ENCODE measurements around the gene ABHD6. TPM values are rescaled to one million over a fixed set of nuclear protein-coding genes. Genes with fewer than 3 reads are reported as not detected.
"Not testable (repeated sequence)": the region's sequence is repeated elsewhere in the genome, so short reads cannot be mapped to it uniquely, and the experiment has no call there.

The ABHD6 gene
- total RNA-seq, 2 experiments from 2014 or later: 4.1 to 5.0 TPM

GRCh38 chr3:58254144-58254543 is 16.6 kb downstream of the ABHD6 start:
- POLR2A ChIA-PET: no interaction called here
- H3K4me1 Mint-ChIP-seq: peaks cover 5% of the 10 kb centered on the region
- peaks cover 4% of the 10 kb centered on the region for H3K36me3 Mint-ChIP-seq (ENCODE audit: low read depth)
- H3K9me3 Mint-ChIP-seq: no peaks in the 10 kb centered on the region
- DNase-seq: no peak
- no peaks in the 10 kb centered on the region for H3K27me3 Mint-ChIP-seq
- H3K27ac Mint-ChIP-seq: no peak overlapping the region
- no peak overlapping the region for H3K4me3 Mint-ChIP-seq
- CTCF ChIA-PET: interaction anchor here (0.9 to 1.0 kb wide), 2 partner anchors 37 to 66 kb away, joined by 3 read pairs; no protein-coding TSS in a partner anchor

GRCh38 chr3:58256061-58256460 is 18.5 kb downstream of the ABHD6 start:
- ChIA-PET POLR2A (no interaction called here), CTCF (no interaction called here)
- Mint-ChIP-seq H3K27ac (no peak overlapping the region), H3K36me3 (ENCODE audit: low read depth) (peaks cover 4% of the 10 kb centered on the region), H3K27me3 (no peaks in the 10 kb centered on the region), H3K4me1 (peaks cover 5% of the 10 kb centered on the region), H3K4me3 (no peak overlapping the region), H3K9me3 (no peaks in the 10 kb centered on the region)
- DNase-seq: no peak

- POLR2A ChIA-PET: no interaction called here
- Mint-ChIP-seq H3K9me3 (no peaks in the 10 kb centered on the region), H3K4me1 (peaks cover 5% of the 10 kb centered on the region), H3K27ac (no peak overlapping the region), H3K4me3 (no peak overlapping the region), H3K36me3 (ENCODE audit: low read depth) (peaks cover 4% of the 10 kb centered on the region), H3K27me3 (no peaks in the 10 kb centered on the region)
- no peak for DNase-seq
- CTCF ChIA-PET: no interaction called here
Measured at GRCh38 chr3:58256511-58256910, 18.9 kb downstream of the ABHD6 start.

- H3K27ac Mint-ChIP-seq: no peak overlapping the region
- H3K9me3 Mint-ChIP-seq: no peaks in the 10 kb centered on the region
- H3K27me3 Mint-ChIP-seq: no peaks in the 10 kb centered on the region
Measured at GRCh38 chr3:58258392-58259055, 20.9 kb downstream of the ABHD6 start.

GRCh38 chr3:58260261-58260731 is 22.7 kb downstream of the ABHD6 start:
- Mint-ChIP-seq H3K27ac (no peak overlapping the region), H3K27me3 (no peaks in the 10 kb centered on the region), H3K4me1 (no peaks in the 10 kb centered on the region), H3K9me3 (no peaks in the 10 kb centered on the region), H3K4me3 (no peak overlapping the region), H3K36me3 (ENCODE audit: low read depth) (peaks cover 4% of the 10 kb centered on the region)
- no peak for DNase-seq
- ChIA-PET CTCF (interaction anchor here (1.3 kb wide), 1 partner anchor 46 kb away, joined by 3 read pairs; no protein-coding TSS in a partner anchor), POLR2A (no interaction called here)

More at GRCh38 chr3:58258392-58259055, 20.9 kb downstream of the ABHD6 start:
- no peak for DNase-seq
- Mint-ChIP-seq H3K36me3 (ENCODE audit: low read depth) (peaks cover 4% of the 10 kb centered on the region), H3K4me1 (no peaks in the 10 kb centered on the region), H3K4me3 (no peak overlapping the region)
- CTCF ChIA-PET: interaction anchor here (0.6 to 1.1 kb wide), 2 partner anchors 188 to 213 kb away, joined by 3 to 5 read pairs; no protein-coding TSS in a partner anchor
- POLR2A ChIA-PET: no interaction called here

- ChIA-PET POLR2A (no interaction called here), CTCF (interaction anchor here (1.3 kb wide), 1 partner anchor 46 kb away, joined by 3 read pairs; no protein-coding TSS in a partner anchor)
- DNase-seq: no peak
- Mint-ChIP-seq H3K4me3 (no peak overlapping the region), H3K9me3 (no peaks in the 10 kb centered on the region), H3K4me1 (no peaks in the 10 kb centered on the region), H3K27ac (no peak overlapping the region), H3K27me3 (no peaks in the 10 kb centered on the region), H3K36me3 (ENCODE audit: low read depth) (peaks cover 4% of the 10 kb centered on the region)
Measured at GRCh38 chr3:58260733-58261132, 23.1 kb downstream of the ABHD6 start.

- DNase-seq: no peak
- Mint-ChIP-seq H3K36me3 (ENCODE audit: low read depth) (peaks cover 4% of the 10 kb centered on the region), H3K9me3 (no peaks in the 10 kb centered on the region), H3K27ac (no peak overlapping the region), H3K4me3 (no peak overlapping the region), H3K27me3 (no peaks in the 10 kb centered on the region), H3K4me1 (no peaks in the 10 kb centered on the region)
- POLR2A ChIA-PET: no interaction called here
- CTCF ChIA-PET: interaction anchor here (0.6 kb wide), 1 partner anchor 419 kb away, joined by 4 read pairs; no protein-coding TSS in a partner anchor
Measured at GRCh38 chr3:58261954-58262666, 24.5 kb downstream of the ABHD6 start.

- ChIA-PET POLR2A (no interaction called here), CTCF (no interaction called here)
- Mint-ChIP-seq H3K4me1 (peaks cover 5% of the 10 kb centered on the region), H3K36me3 (ENCODE audit: low read depth) (peaks cover 2% of the 10 kb centered on the region), H3K27ac (no peak overlapping the region), H3K4me3 (no peak overlapping the region), H3K9me3 (no peaks in the 10 kb centered on the region), H3K27me3 (no peaks in the 10 kb centered on the region)
- no peak for DNase-seq
Measured at GRCh38 chr3:58266577-58266976, 29.0 kb downstream of the ABHD6 start.

- H3K9me3 Mint-ChIP-seq; DNase-seq; H3K27ac Mint-ChIP-seq; H3K27me3 Mint-ChIP-seq; H3K36me3 Mint-ChIP-seq (ENCODE audit: low read depth); POLR2A ChIA-PET; H3K4me3 Mint-ChIP-seq: not testable (repeated sequence)
- CTCF ChIA-PET: interaction anchor here (0.8 kb wide), 1 partner anchor 30 kb away, joined by 3 read pairs; no protein-coding TSS in a partner anchor
- peaks cover 10% of the 10 kb centered on the region for H3K4me1 Mint-ChIP-seq
Measured at GRCh38 chr3:58267543-58267942, 30.0 kb downstream of the ABHD6 start.

GRCh38 chr3:58269356-58269755 is 31.8 kb downstream of the ABHD6 start:
- POLR2A ChIA-PET: no interaction called here
- H3K4me1 Mint-ChIP-seq: peaks cover 10% of the 10 kb centered on the region
- DNase-seq: no peak

GRCh38 chr3:58270485-58270884 is 32.9 kb downstream of the ABHD6 start:
- POLR2A ChIA-PET: no interaction called here

More at GRCh38 chr3:58269356-58269755, 31.8 kb downstream of the ABHD6 start:
- CTCF ChIA-PET: no interaction called here
- Mint-ChIP-seq H3K27ac (no peak overlapping the region), H3K9me3 (no peaks in the 10 kb centered on the region), H3K4me3 (no peak overlapping the region), H3K36me3 (ENCODE audit: low read depth) (peaks cover 2% of the 10 kb centered on the region), H3K27me3 (no peaks in the 10 kb centered on the region)

GRCh38 chr3:58271901-58272501 is 34.4 kb downstream of the ABHD6 start:
- no peaks in the 10 kb centered on the region for H3K9me3 Mint-ChIP-seq
- POLR2A ChIA-PET: no interaction called here
- no peak overlapping the region for H3K4me3 Mint-ChIP-seq
- H3K4me1 Mint-ChIP-seq: peaks cover 10% of the 10 kb centered on the region
- H3K36me3 Mint-ChIP-seq (ENCODE audit: low read depth): peaks cover 8% of the 10 kb centered on the region
- CTCF ChIA-PET: interaction anchor here (0.6 to 1.0 kb wide), 2 partner anchors 52 to 105 kb away, joined by 3 read pairs; no protein-coding TSS in a partner anchor
- DNase-seq: no peak
- no peaks in the 10 kb centered on the region for H3K27me3 Mint-ChIP-seq
- H3K27ac Mint-ChIP-seq: no peak overlapping the region

More at GRCh38 chr3:58270485-58270884, 32.9 kb downstream of the ABHD6 start:
- H3K4me1 Mint-ChIP-seq: peaks cover 10% of the 10 kb centered on the region
- no peak overlapping the region for H3K4me3 Mint-ChIP-seq
- peaks cover 5% of the 10 kb centered on the region for H3K36me3 Mint-ChIP-seq (ENCODE audit: low read depth)
- no peak for DNase-seq
- no peaks in the 10 kb centered on the region for H3K9me3 Mint-ChIP-seq
- H3K27me3 Mint-ChIP-seq: no peaks in the 10 kb centered on the region
- CTCF ChIA-PET: interaction anchor here (1.1 to 1.6 kb wide), 2 partner anchors 93 to 181 kb away, joined by 4 read pairs; no protein-coding TSS in a partner anchor
- H3K27ac Mint-ChIP-seq: no peak overlapping the region

GRCh38 chr3:58272891-58273290 is 35.3 kb downstream of the ABHD6 start:
- Mint-ChIP-seq H3K4me3 (no peak overlapping the region), H3K27ac (no peak overlapping the region), H3K4me1 (peaks cover 10% of the 10 kb centered on the region), H3K36me3 (ENCODE audit: low read depth) (peaks cover 10% of the 10 kb centered on the region), H3K27me3 (no peaks in the 10 kb centered on the region), H3K9me3 (peaks cover 2% of the 10 kb centered on the region)
- POLR2A ChIA-PET: interaction anchor here (0.6 kb wide), 1 partner anchor 248 kb away, joined by 4 read pairs; no protein-coding TSS in a partner anchor
- no peak for DNase-seq
- CTCF ChIA-PET: interaction anchor here (0.6 to 2.3 kb wide), 2 partner anchors 36 to 52 kb away, joined by 3 to 4 read pairs; no protein-coding TSS in a partner anchor

All from activated CD4-positive, alpha-beta T cell treated with anti-CD3 and anti-CD28 coated beads, Interleukin-2, amount 10 ng/mL, durations not matched to agents 7 days and 5 days (primary cell).